Panc1 (cell line): ENCODE data around the gene CREB5. TPM values are rescaled to one million over a fixed set of nuclear protein-coding genes. Genes with fewer than 3 reads are reported as not detected.

Experiments used
- ATAC-seq: fragments of 200-7000 bp; cut with Tn5 transposase; 2 replicates; pipeline ENCODE4 v1.9.1; 2020; ENCODE audit warnings: mild to moderate bottlenecking, moderate library complexity
- BruUV-seq: library from RNA; stranded (reverse); fragments of 400-500 nt; replicated peaks from 2 replicates; lab custom pipeline; 2021; lab: Mats Ljungman, UMichigan
- CTCF ChIA-PET: fragments of 300-600 bp; sonication (Branson Sonifier 250); formaldehyde crosslinking; loops from one replicate; lab custom pipeline; 2022; ENCODE audit warnings: antibody characterized with exemption; lab: Charles Lee
- POLR2A ChIA-PET: fragments of 300-600 bp; sonication (Branson Sonifier 250); formaldehyde crosslinking; loops from one replicate; lab custom pipeline; 2022; ENCODE audit warnings: antibody characterized with exemption; lab: Charles Lee
- DNase-seq: peaks from one replicate; pipeline ENCODE4 v3.0.0-alpha.2; 2010; ENCODE audit warnings: low read depth, low spot score
- H3K27ac ChIP-seq: 2 replicates; pipeline ENCODE4 v1.5.1; 2011; ENCODE audit warnings: mild to moderate bottlenecking, low read length, inconsistent platforms
- H3K27me3 ChIP-seq: fragments of 200-500 bp; sonication (Bioruptor generic); 2 replicates; pipeline ENCODE4 v1.6.0; 2014; ENCODE audit warnings: low read length, inconsistent platforms; ENCODE audit not compliant: control insufficient read depth, insufficient read depth
- H3K36me3 ChIP-seq: fragments of 200-500 bp; sonication (Bioruptor generic); 2 replicates; pipeline ENCODE4 v1.5.1; 2014; ENCODE audit warnings: inconsistent platforms, mild to moderate bottlenecking, low read length, moderate library complexity; ENCODE audit not compliant: control insufficient read depth, insufficient read depth
- H3K4me1 ChIP-seq: 2 replicates; pipeline ENCODE4 v1.5.1; 2011; ENCODE audit warnings: inconsistent platforms, mild to moderate bottlenecking, low read length, moderate library complexity; ENCODE audit not compliant: control insufficient read depth, insufficient read depth
- H3K4me3 ChIP-seq, 2 experiments: 2 replicates each; pipeline ENCODE4 v1.5.1; 2011 to 2012; ENCODE audit warnings: low read depth in 2 of 2, low read length in 2 of 2, mild to moderate bottlenecking in 2 of 2, inconsistent platforms in 1 of 2, moderate library complexity in 1 of 2
- H3K9me3 ChIP-seq: fragments of 200-500 bp; sonication (Bioruptor generic); 2 replicates; pipeline ENCODE4 v1.5.1; 2014; ENCODE audit warnings: low read depth, mild to moderate bottlenecking, inconsistent platforms, low read length, moderate library complexity; ENCODE audit not compliant: control insufficient read depth, insufficient read depth
- CTCF ChIP-seq: fragments of 450-650 bp; IDR thresholded peaks from 2 replicates; pipeline ENCODE4 v1.5.1; 2017; ENCODE audit warnings: mild to moderate bottlenecking
- POLR2AphosphoS5 ChIP-seq: IDR thresholded peaks from 2 replicates; pipeline ENCODE4 v1.6.1; 2012; ENCODE audit warnings: mild to moderate bottlenecking, low read depth, low read length, moderate library complexity
- REST ChIP-seq, 2 experiments: IDR thresholded peaks; 2 replicates each; pipeline ENCODE4 v1.6.1; 2011 to 2012; ENCODE audit warnings: low read depth in 2 of 2, control low read depth in 1 of 2, low read length in 1 of 2, mild to moderate bottlenecking in 1 of 2, moderate library complexity in 1 of 2; ENCODE audit not compliant: insufficient read depth in 1 of 2
- SIN3A ChIP-seq: IDR thresholded peaks from 2 replicates; pipeline ENCODE4 v1.6.1; 2012; ENCODE audit warnings: low read depth, mild to moderate bottlenecking, low read length, moderate library complexity, borderline replicate concordance; ENCODE audit not compliant: insufficient read depth
- TCF7L2 ChIP-seq: IDR thresholded peaks from 2 replicates; pipeline ENCODE4 v1.6.1; 2011; ENCODE audit warnings: mild to moderate bottlenecking, low read depth, low read length, inconsistent platforms
- in situ Hi-C: cut with HindIII; loops from 2 replicates; pipeline ENCODE4 v1.10.0; 2016; ENCODE audit warnings: low sequenced_read_pairs, low pct_unique_long_range_greater_than_20kb
- intact Hi-C: fragments of 100-400 bp; cut with micrococcal nuclease; formaldehyde crosslinking; loops from one replicate; pipeline ENCODE4 v1.10.0; 2022; ENCODE audit not compliant: unreplicated experiment
- total RNA-seq: library from RNA; stranded (reverse); gene quantifications from one replicate; pipeline ENCODE4 v1.2.1, GENCODE V29; 2021; ENCODE audit not compliant: unreplicated experiment

CREB5 gene
- total RNA-seq, 1 experiment from 2014 or later = 3.1 TPM

- no peaks in the 10 kb centered on the region for H3K27me3 ChIP-seq
- H3K9me3 ChIP-seq = no peaks in the 10 kb centered on the region
- H3K27ac ChIP-seq = no peak overlapping the region
- H3K36me3 ChIP-seq = no peaks in the 10 kb centered on the region
- ChIA-PET CTCF (no interaction called here), POLR2A (no interaction called here)
- intact Hi-C loops (no loop called here), in situ Hi-C loops (no loop called here)
- ATAC-seq (no peak), DNase-seq (no peak)
- TF ChIP-seq TCF7L2 = no peak
- no peak for TF ChIP-seq REST (IDR thresholded peaks at IDR 0.05; ENCODE audit: insufficient read depth in 1 of 2, low read depth in 2 of 2, low read length in 1 of 2)
- TF ChIP-seq CTCF = no peak
- TF ChIP-seq SIN3A = no peak
- no peak for TF ChIP-seq POLR2AphosphoS5
- H3K4me1 ChIP-seq = no peaks in the 10 kb centered on the region
- H3K4me3 ChIP-seq = no peak overlapping the region
- no TSS peak for BruUV-seq
Observed at GRCh38 chr7:28767356-28767755, 355.0 kb downstream of the CREB5 start.

- no peak for ATAC-seq
- intact Hi-C loops = no loop called here
- no peak for DNase-seq
- Histone ChIP-seq H3K27me3 (no peaks in the 10 kb centered on the region), H3K27ac (no peak overlapping the region), H3K4me3 (no peak overlapping the region), H3K9me3 (no peaks in the 10 kb centered on the region), H3K36me3 (no peaks in the 10 kb centered on the region), H3K4me1 (no peaks in the 10 kb centered on the region)
- BruUV-seq = no TSS peak
- ChIA-PET POLR2A (no interaction called here), CTCF (interaction anchor here (0.6 kb wide), 1 partner anchor 971 kb away, joined by 4 read pairs; no protein-coding TSS in a partner anchor)
- in situ Hi-C loops = no loop called here
- TF ChIP-seq POLR2AphosphoS5 (no peak), REST (IDR thresholded peaks at IDR 0.05; ENCODE audit: insufficient read depth in 1 of 2, low read depth in 2 of 2, low read length in 1 of 2) (no peak), TCF7L2 (no peak), CTCF (no peak), SIN3A (no peak)
Observed at GRCh38 chr7:28768577-28769147, 356.3 kb downstream of the CREB5 start.
